Posterior vena cava (tissue), 2 donors: Measurements from ENCODE around the gene CCDC92B. TPM values are rescaled to one million over a fixed set of nuclear protein-coding genes. Genes with fewer than 3 reads are reported as not detected.

ENCODE experiments used
- DNase-seq: peaks from one replicate; pipeline ENCODE4 v3.0.0-alpha.2; 2020; ENCODE audit warnings: low spot score
- intact Hi-C, 2 donors: fragments of 100-400 bp; cut with DNase I; formaldehyde crosslinking; loops; one replicate each; pipeline versions ENCODE4 v1.14.1 to v1.14.2; 2022 to 2023
- total RNA-seq, 2 donors: library from RNA; stranded (reverse); fragmentation: NEBNext Ultra II Directional; extraction: Animal tissue kit (Norgen Biotek cat#: 25700); gene quantifications; one replicate each; pipeline ENCODE4 v1.2.1, GENCODE V29; 2021
- donor health status: DM: yes; HTN: yes; CAD: no.
- donor health status: DM: yes; HTN: yes; CAD: no.

CCDC92B gene
- total RNA-seq, 2 donors from 2014 or later, result 0.05 to 0.23 TPM

GRCh38 chr17:2780931-2781454 lies 31.5 kb upstream of the CCDC92B start:
- intact Hi-C loops, result no loop called here

GRCh38 chr17:2780256-2780655 lies 30.8 kb upstream of the CCDC92B start:
- no peak for DNase-seq
- intact Hi-C loops, result no loop called here

More at GRCh38 chr17:2780931-2781454, 31.5 kb upstream of the CCDC92B start:
- DNase-seq, result no peak

DNA sequence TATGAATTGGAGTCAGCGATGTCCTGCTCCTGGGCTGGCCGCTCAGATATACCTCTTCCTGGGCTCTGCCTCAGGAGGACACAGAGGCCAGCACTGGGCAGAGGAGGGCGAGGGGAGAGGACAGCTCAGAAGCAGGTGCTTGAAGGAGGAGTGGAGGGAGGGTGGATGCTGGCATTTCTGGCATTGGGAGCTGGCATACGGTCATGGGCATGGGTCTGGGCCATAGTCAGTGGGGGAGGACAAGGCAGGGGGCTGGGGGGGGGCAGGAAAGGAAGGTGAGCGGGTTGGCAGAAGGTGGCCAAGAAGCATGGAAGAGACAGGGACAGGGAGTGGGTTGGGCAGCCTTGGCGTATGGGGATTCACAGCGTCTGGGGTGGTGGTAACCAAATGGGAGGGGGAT lies 30.1 kb upstream of the CCDC92B start:
- intact Hi-C loops, result no loop called here
- DNase-seq, result no peak

GRCh38 chr17:2778489-2778888 lies 29.0 kb upstream of the CCDC92B start:
- DNase-seq, result no peak
- intact Hi-C loops, result no loop called here

GRCh38 chr17:2777242-2777867 lies 27.9 kb upstream of the CCDC92B start:
- intact Hi-C loops, result no loop called here
- no peak for DNase-seq

DNA sequence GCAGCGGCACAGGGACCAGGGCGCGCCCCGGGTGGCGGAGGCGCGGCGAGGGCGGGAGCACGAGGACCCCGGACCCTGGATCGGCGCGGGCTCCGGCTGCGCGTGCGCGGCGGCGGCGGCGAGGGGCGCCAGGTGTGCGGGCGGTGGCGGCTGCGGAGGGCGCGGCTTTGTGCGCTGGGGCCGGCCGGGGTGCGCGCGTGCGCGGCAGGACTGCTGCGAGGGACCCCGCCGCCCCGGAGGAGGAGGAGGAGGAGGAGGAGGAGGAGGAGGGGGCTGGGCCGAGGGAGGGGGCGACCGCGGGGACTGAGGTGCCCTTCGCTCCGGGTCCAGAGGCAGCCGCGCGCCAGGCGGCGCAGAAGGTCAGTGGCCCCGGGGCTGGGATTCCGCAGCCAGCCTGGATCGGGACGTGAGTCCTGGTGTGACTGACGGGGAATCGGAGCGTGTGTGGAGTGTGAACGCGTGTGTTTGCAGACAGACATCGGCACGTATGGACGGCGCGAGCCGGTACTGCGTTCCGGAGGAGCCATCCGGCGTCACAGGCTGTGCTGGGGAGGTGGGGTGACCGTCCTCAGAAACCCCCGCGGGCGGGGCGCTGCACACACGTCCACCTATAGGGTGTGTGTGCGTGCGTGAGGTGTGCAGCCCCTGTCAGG lies 27.3 kb upstream of the CCDC92B start:
- intact Hi-C loops, result no loop called here
- DNase-seq, result no peak

DNA sequence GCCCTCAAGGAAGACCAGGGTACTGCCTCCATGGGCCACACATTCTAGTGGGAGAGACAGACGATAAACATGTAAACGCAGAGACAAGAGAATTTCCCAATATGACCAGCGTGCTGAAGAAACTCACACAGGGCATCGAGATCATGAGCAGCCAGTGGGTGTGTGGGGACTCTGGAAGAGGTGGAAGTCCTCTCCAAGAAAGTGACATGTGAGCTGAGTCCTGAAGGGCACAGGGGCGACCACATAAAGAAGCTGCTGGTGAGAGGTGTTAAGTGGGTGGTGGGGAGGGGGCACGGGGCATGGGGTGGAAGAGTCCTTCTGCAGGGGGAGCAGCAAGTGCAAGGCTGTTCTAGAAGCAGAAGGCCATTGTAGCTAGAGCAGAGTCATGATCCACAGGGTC lies 25.8 kb upstream of the CCDC92B start:
- intact Hi-C loops, result no loop called here
- DNase-seq, result no peak

GRCh38 chr17:2770129-2770528 lies 20.7 kb upstream of the CCDC92B start:
- no peak for DNase-seq
- intact Hi-C loops, result no loop called here

GRCh38 chr17:2758870-2759269 lies 9.4 kb upstream of the CCDC92B start:
- DNase-seq, result no peak
- intact Hi-C loops, result no loop called here

- no peak for DNase-seq
- intact Hi-C loops, result no loop called here
Measured at GRCh38 chr17:2755891-2756724, 6.7 kb upstream of the CCDC92B start.

- intact Hi-C loops, result no loop called here
Measured at GRCh38 chr17:2751491-2751890, 2.0 kb upstream of the CCDC92B start.

GRCh38 chr17:2750721-2751120 lies 1.3 kb upstream of the CCDC92B start:
- intact Hi-C loops, result no loop called here
- no peak for DNase-seq

More at GRCh38 chr17:2751491-2751890, 2.0 kb upstream of the CCDC92B start:
- DNase-seq, result no peak

DNA sequence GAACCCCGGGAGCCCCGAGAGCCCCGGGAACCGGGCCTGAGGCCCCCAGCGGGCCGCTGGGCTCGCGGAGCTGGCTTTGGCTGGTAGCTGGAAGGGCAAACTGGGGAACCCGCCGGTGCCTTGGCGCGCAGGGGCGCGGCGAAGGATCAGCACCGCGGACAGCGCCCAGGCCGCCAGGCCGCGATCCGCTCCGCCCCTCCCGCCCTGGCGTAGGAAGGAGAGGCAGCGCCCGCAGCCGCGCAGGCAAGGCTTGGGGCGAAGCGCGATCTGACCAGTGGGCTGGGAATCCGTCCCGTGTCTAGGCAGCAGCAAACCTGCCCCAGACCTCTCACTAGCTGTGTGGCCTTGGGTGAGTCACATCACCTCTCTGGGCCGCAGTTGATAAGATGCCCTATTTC lies 331 bp upstream of the CCDC92B start:
- DNase-seq, result peak; percentile 91
- intact Hi-C loops, result no loop called here

GRCh38 chr17:2745317-2746037 lies 4.0 kb downstream of the CCDC92B start:
- no peak for DNase-seq
- intact Hi-C loops, result no loop called here

DNA sequence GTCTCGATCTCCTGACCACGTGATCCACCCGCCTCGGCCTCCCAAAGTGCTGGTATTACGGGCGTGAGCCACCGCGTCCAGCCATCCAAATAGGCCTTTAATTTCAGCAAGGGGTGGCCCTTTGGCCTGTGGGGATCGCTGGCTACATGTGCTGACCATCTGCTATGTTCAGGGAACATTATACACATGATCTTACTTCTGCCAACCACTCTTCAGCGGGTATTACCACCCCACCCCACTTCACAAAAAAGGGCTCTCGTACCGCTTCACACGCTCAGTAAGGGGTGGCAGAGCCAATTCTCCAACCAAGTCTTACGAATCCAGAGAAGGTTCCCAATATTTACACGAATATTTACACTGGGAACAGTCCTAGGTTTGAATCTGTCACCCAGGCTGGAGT lies 11.8 kb downstream of the CCDC92B start:
- DNase-seq, result no peak
- intact Hi-C loops, result no loop called here

GRCh38 chr17:2736956-2737355 lies 12.5 kb downstream of the CCDC92B start:
- no peak for DNase-seq
- intact Hi-C loops, result no loop called here

- DNase-seq, result no peak
- intact Hi-C loops, result no loop called here
Measured at GRCh38 chr17:2735896-2736295, 13.6 kb downstream of the CCDC92B start.

DNA sequence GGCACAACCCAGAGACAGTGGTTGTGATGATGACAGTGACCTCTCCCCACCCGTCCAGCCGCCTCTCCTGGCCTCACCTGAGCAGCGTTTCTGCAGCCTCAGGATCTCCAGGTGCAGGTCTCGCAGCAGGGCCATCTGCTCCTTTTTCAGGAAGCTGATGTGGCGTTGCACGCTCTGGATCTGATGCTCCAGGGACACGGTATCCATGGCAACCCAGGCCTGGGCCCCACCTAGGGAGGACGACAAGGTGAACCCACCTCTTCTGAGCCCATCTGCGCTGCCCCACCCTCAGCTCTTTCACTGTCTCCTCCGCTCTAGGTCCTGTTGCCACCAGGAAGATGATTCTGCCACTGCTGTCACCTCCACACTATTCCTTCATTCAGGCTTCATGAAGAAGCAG lies 14.5 kb downstream of the CCDC92B start:
- no peak for DNase-seq
- intact Hi-C loops, result no loop called here

GRCh38 chr17:2731807-2732206 lies 17.6 kb downstream of the CCDC92B start:
- no peak for DNase-seq
- intact Hi-C loops, result no loop called here
